Brain pericyte (primary cell): Measurements from ENCODE around the gene IL3RA.
"Not testable (repeated sequence)": the region's sequence is repeated elsewhere in the genome, so short reads cannot be mapped to it uniquely, and the experiment has no call there.

Experiments used
- DNase-seq: peaks from one replicate; pipeline ENCODE4 v3.0.0-alpha.2; 2012; ENCODE audit warnings: low read depth, low spot score

IL3RA gene

GRCh38 chrX:1330605-1331004 lies 6.0 kb upstream of the IL3RA start:
- DNase-seq: no peak

DNA sequence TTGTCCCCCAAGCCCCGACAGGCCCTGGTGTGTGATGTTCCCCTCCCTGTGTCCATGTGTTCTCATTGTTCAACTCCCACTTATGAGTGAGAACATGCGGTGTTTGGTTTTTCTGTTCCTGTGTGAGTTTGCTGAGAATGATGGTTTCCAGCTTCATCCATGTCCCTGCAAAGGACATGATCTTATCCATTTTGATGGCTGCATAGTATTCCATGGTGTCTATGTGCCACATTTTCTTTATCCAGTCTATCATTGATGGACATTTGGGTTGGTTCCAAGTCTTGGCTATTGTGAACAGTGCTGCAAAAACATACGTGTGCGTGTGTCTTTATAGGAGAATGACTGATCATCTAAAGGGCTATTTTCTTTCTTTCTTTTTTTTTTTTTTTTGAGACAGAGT lies 4.2 kb upstream of the IL3RA start:
- not testable (repeated sequence) for DNase-seq

GRCh38 chrX:1334854-1335253 lies 1.7 kb upstream of the IL3RA start:
- DNase-seq: no peak

DNA sequence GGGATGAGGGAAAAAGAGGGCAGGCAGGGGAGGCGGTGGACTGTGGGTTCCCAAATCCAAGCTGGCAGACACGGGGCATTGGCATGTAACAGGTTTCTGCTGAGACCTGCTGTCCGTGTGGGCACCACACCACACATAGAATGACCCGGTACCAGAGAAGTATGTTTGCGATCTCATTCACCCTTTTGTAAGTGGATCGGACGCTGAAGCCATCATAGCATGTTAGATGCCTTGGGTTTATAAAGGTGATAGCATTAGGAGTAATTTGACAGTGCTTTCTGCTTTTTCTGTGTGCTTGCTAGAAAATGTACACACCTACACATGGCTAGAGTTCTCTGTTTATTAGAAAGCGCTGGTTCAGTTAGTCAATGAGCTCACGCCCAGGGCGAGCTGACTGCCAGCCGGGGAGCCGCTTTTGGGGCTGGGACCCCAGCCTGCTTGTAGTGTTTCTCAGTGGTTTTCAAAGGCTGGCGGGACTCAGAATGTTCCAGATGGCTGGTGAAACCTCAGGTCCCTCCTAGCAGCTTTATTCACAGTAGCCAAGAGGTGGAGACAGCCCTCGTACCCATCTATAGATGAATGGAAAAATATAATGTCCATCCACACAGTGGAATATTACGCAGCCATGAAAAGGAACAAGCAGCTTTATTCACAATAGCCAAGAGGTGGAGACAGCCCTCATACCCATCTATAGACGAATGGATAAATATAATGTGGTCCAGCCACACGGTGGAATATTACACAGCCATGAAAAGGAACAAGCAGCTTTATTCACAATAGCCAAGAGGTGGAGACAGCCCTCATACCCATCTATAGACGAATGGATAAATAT lies 579 bp downstream of the IL3RA start:
- no peak for DNase-seq

- no peak for DNase-seq
Observed at GRCh38 chrX:1341545-1342184, 5.1 kb downstream of the IL3RA start.

GRCh38 chrX:1349606-1350005 lies 13.0 kb downstream of the IL3RA start:
- not testable (repeated sequence) for DNase-seq

- DNase-seq: no peak
Observed at GRCh38 chrX:1351981-1352714, 15.6 kb downstream of the IL3RA start.

- DNase-seq: no peak
Observed at GRCh38 chrX:1354036-1355019, 17.7 kb downstream of the IL3RA start.

GRCh38 chrX:1355131-1356046 lies 18.8 kb downstream of the IL3RA start:
- DNase-seq: no peak

- DNase-seq: no peak
Observed at GRCh38 chrX:1357993-1358392, 21.4 kb downstream of the IL3RA start.

DNA sequence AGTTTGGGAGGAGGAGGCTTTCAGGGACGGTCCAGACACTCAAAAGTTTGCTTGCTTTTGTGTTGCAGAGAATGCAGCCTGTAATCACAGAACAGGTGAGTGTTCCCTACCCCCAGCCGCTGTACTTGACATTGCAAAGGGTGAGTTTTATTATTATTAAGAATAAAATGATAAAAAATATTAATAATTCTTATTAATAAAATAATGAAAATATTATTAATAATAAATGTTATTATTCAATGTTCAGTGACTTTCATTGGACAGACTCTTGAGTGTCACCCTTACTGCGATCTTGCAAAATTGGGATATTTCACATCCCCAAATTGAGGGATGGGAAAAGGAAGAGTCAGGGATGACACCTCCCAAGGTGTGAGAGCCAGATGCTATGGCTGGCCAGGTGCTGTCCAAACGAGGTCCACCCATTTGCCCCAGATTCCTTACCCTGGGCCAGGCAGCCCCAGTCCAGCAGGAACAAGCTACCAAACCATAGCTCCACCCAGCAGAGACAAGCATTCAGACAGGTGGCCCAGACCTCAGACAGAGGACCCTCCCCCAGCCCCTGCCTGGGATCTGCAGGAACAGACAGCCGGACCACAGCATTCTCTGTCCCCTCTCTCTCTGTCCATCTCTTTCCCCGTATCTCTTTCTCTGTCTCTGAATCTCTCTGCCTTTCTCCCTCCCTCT lies 22.4 kb downstream of the IL3RA start:
- DNase-seq: no peak

DNA sequence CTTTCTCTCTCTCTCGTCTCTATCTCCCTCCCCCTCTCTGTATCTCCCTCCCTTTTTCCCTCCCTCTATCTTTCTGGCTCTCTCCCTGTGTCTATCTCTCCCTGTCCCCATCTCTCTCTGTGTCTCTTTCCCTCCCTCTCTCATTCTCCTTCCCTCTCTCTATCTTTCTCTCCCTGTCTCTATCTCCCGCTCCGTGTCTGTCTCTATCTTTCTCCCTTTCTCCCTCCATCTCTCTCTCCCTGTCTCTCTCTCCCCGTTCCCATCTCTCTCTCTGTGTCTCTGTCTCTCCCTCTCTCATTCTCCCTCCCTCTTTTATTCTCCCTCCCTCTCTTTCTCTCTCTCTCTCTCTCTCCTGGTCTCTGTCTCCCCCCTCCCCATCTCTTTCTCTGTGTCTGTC lies 22.9 kb downstream of the IL3RA start:
- no peak for DNase-seq

- DNase-seq: no peak
Observed at GRCh38 chrX:1360171-1360570, 23.6 kb downstream of the IL3RA start.

GRCh38 chrX:1361275-1361674 lies 24.7 kb downstream of the IL3RA start:
- no peak for DNase-seq

- no peak for DNase-seq
Observed at GRCh38 chrX:1361910-1362309, 25.3 kb downstream of the IL3RA start.

DNA sequence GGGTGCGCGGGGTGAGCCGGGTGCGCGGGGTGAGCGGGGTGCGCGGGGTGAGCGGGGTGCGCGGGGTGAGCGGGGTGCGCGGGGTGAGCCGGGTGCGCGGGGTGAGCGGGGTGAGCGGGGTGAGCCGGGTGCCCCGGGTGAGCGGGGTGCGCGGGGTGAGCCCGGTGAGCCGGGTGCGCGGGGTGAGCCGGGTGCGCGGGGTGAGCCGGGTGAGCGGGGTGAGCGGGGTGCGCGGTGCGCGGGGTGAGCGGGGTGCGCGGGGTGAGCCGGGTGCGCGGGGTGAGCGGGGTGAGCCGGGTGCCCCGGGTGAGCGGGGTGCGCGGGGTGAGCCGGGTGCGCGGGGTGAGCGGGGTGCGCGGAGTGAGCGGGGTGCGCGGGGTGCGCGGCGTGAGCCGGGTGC lies 29.8 kb downstream of the IL3RA start:
- not testable (repeated sequence) for DNase-seq

DNA sequence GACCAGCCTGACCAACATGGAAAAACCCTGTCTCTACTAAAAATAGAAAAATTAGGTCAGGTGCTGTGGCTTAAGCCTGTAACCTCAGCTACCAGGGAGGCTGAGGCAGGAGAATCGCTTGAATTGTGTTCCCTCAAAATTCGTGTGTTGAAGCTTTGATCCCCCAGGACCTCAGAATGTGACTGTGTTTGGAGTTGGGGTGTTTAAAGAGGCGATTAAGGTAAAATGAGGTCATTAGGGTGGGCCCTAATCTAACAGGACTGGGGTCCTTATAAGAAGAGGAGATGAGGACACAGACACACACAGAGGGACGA lies 31.8 kb downstream of the IL3RA start:
- DNase-seq: no peak

DNA sequence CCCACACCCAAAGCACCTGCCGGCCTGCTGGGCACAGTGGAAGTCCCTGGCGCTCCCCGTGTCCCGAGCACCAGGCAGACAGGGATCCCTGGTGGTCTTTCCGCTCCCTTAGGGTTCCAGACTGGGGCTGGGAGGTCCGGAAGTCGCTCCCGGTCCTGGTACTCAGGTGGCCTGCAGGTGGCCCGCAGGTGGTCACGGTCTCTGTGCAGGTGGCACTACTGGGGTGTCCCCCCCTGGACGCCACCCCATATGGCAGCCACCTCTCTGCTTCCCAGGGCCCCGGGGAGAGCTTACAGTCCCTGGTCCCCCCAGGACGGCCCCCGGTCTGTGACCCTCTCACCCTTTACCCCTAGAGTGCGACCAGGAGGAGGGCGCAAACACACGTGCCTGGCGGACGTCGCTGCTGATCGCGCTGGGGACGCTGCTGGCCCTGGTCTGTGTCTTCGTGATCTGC lies 41.7 kb downstream of the IL3RA start:
- DNase-seq: no peak

GRCh38 chrX:1380672-1381233 lies 44.2 kb downstream of the IL3RA start:
- no peak for DNase-seq
